Neural cell (in vitro differentiated cells): Measurements from ENCODE around the gene SPRR3. TPM values are rescaled to one million over a fixed set of nuclear protein-coding genes. Genes with fewer than 3 reads are reported as not detected.

Experiments
- H2AFZ ChIP-seq: fragments of 200-600, 300-800 bp; sonication (generic), shearing (Covaris generic); 2 replicates; pipeline ENCODE4 v1.6.0; 2014; ENCODE audit warnings: low read depth, mild to moderate bottlenecking, antibody characterized with exemption, low read length, moderate library complexity
- H3F3A ChIP-seq: fragments of 200-600 bp; shearing (Covaris generic); 2 replicates; pipeline ENCODE4 v1.6.1; 2016; ENCODE audit warnings: mild to moderate bottlenecking, moderate library complexity, mixed read lengths, antibody characterized with exemption, low read length; ENCODE audit not compliant: insufficient read depth, poor library complexity, severe bottlenecking
- H3K27ac ChIP-seq: fragments of 200-600, 300-800 bp; sonication (generic), shearing (Covaris generic); 2 replicates; pipeline ENCODE4 v1.5.1; 2014; ENCODE audit warnings: mild to moderate bottlenecking, low read length, moderate library complexity
- H3K27me3 ChIP-seq: fragments of 300-800, 200-600 bp; sonication (generic), shearing (Covaris generic); 2 replicates; pipeline ENCODE4 v1.6.0; 2014; ENCODE audit warnings: mild to moderate bottlenecking, low read depth, low read length, moderate library complexity; ENCODE audit not compliant: insufficient read depth
- H3K36me3 ChIP-seq: fragments of 300-800, 200-600 bp; sonication (generic), shearing (Covaris generic); 2 replicates; pipeline ENCODE4 v1.5.1; 2014; ENCODE audit warnings: mild to moderate bottlenecking, antibody characterized with exemption, low read length, moderate library complexity; ENCODE audit not compliant: insufficient read depth
- H3K4me2 ChIP-seq: fragments of 300-800, 200-600 bp; sonication (generic), shearing (Covaris generic); 2 replicates; pipeline ENCODE4 v1.6.0; 2014; ENCODE audit warnings: mild to moderate bottlenecking, low read length
- H3K4me3 ChIP-seq: fragments of 300-800, 200-600 bp; sonication (generic), shearing (Covaris generic); 2 replicates; pipeline ENCODE4 v1.5.1; 2014; ENCODE audit warnings: mild to moderate bottlenecking, low read length, moderate library complexity
- H3K79me2 ChIP-seq: fragments of 200-600 bp; shearing (Covaris generic); replicated peaks from 2 replicates; pipeline ENCODE4 v1.6.0; 2014; ENCODE audit warnings: mild to moderate bottlenecking, low read length, moderate library complexity; ENCODE audit not compliant: insufficient read depth
- H3K9ac ChIP-seq: fragments of 300-800, 200-600 bp; sonication (generic), shearing (Covaris generic); 2 replicates; pipeline ENCODE4 v1.6.1; 2016; ENCODE audit warnings: mild to moderate bottlenecking, low read length, mixed read lengths
- H3K9me2 ChIP-seq: fragments of 200-600 bp; shearing (Covaris generic); 2 replicates; pipeline ENCODE4 v1.6.1; 2016; ENCODE audit warnings: mild to moderate bottlenecking, low read length, mixed read lengths; ENCODE audit not compliant: insufficient read depth
- H3K9me3 ChIP-seq: fragments of 200-600, 300-800 bp; sonication (generic), shearing (Covaris generic); 2 replicates; pipeline ENCODE4 v1.6.1; 2016; ENCODE audit warnings: mild to moderate bottlenecking, mixed run types, low read length, moderate library complexity, mixed read lengths
- H4K20me1 ChIP-seq: fragments of 200-600 bp; shearing (Covaris generic); 2 replicates; pipeline ENCODE4 v1.6.1; 2016; ENCODE audit warnings: mild to moderate bottlenecking, mixed run types; ENCODE audit not compliant: insufficient read depth
- EP300 ChIP-seq: fragments of 450-650 bp; conservative IDR thresholded peaks from 2 replicates; pipeline ENCODE4 v1.6.1; 2014; ENCODE audit warnings: antibody characterized with exemption, mild to moderate bottlenecking, moderate library complexity; ENCODE audit not compliant: poor library complexity, severe bottlenecking
- EZH2 ChIP-seq: fragments of 200-600, 300-800 bp; shearing (Covaris generic), sonication (generic); IDR thresholded peaks from 2 replicates; pipeline ENCODE4 v1.6.1; 2014; ENCODE audit warnings: antibody characterized with exemption, low read length, borderline replicate concordance, mild to moderate bottlenecking; ENCODE audit not compliant: insufficient read depth, poor library complexity, severe bottlenecking
- MXI1 ChIP-seq: fragments of 450-650 bp; conservative IDR thresholded peaks from 2 replicates; pipeline ENCODE4 v1.6.1; 2014; ENCODE audit warnings: antibody characterized with exemption, mild to moderate bottlenecking; ENCODE audit not compliant: poor library complexity, severe bottlenecking
- POLR2AphosphoS5 ChIP-seq: IDR thresholded peaks from 2 replicates; pipeline ENCODE4 v1.6.1; 2012
- RAD21 ChIP-seq: fragments of 450-650 bp; conservative IDR thresholded peaks from 2 replicates; pipeline ENCODE4 v1.6.1; 2014; ENCODE audit warnings: antibody characterized with exemption, mild to moderate bottlenecking, moderate library complexity
- REST ChIP-seq: IDR thresholded peaks from 2 replicates; pipeline ENCODE4 v1.6.1; 2012; ENCODE audit warnings: borderline replicate concordance
- SMC3 ChIP-seq: fragments of 450-650 bp; conservative IDR thresholded peaks from 2 replicates; pipeline ENCODE4 v1.6.1; 2014; ENCODE audit warnings: antibody characterized with exemption, mild to moderate bottlenecking, moderate library complexity; ENCODE audit not compliant: poor library complexity
- TAF1 ChIP-seq: IDR thresholded peaks from 2 replicates; pipeline ENCODE4 v1.6.1; 2012; ENCODE audit warnings: low read depth
- polyA plus RNA-seq: library from polyadenylated mRNA; depleted of rRNA; stranded (reverse); fragments of >200 nt; gene quantifications from 2 replicates; pipeline ENCODE4 v1.2.3, GENCODE V29; 2014
- small RNA-seq, 3 experiments: library from RNA; depleted of rRNA; stranded (forward); fragments of <200 nt; gene quantifications; one replicate each; pipeline ENCODE3, GENCODE V24; 2012
- TF ChIP-seq, protein P1 (sequence below): fragments of 450-650 bp; IDR thresholded peaks from 2 replicates; pipeline ENCODE4 v1.5.1; 2014; ENCODE audit warnings: antibody characterized with exemption, mild to moderate bottlenecking, moderate library complexity; ENCODE audit not compliant: poor library complexity, severe bottlenecking

Gene SPRR3
- polyA plus RNA-seq, 1 donor from 2014 or later, result not detected

DNA sequence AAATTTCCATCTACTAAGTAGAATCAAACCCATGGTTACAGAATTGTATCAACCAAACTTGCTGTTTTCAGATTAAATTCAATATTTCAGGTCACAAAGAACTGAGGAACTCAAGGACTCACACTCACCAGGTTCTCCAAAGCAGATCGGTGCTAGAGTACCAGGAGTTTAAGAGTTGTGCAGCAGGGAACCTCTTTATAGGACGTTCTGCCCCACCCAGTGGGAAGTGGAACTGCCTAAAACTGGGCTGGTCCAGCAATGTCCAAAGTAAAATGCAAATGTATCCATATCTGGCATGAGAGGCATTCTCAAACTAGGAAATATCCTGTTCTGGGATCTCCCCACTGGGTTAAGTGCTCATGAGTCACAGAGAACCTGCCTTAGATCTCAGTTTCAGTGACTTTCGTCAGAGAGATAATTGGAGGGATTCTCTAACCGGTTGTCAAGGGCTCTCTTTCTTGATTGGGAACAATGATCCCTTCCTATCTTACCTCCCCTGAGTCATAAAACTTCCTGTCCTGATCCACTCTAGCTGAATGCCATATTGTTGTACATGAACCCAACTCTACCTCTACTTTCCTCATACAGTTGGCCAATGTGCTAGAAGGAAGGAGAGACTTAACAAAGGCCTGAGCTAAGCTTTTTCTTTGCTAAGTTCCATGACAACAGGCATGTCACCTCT, 39.5 kb downstream of the SPRR3 start, which contains the start of gene SPRR2D:
TSS of gene SPRR2D (minus strand) at position 171 of the 682 bp plus-strand sequence. CDS start 774 bp downstream, outside the sequence.
- Histone ChIP-seq H3F3A (no peaks in the 10 kb centered on the region), H3K27ac (no peak within 1 kb of the TSS), H3K36me3 (no peaks in the 10 kb centered on the region), H3K9me2 (no peaks in the 10 kb centered on the region), H3K9me3 (no peaks in the 10 kb centered on the region), H2AFZ (no peak within 1 kb of the TSS), H3K4me3 (no peak within 1 kb of the TSS), H3K79me2 (no peaks in the 10 kb centered on the region), H3K9ac (no peak within 1 kb of the TSS), H3K4me2 (no peak within 1 kb of the TSS), H3K27me3 (no peaks in the 10 kb centered on the region), H4K20me1 (no peaks in the 10 kb centered on the region)
- TF ChIP-seq, protein P1, sequence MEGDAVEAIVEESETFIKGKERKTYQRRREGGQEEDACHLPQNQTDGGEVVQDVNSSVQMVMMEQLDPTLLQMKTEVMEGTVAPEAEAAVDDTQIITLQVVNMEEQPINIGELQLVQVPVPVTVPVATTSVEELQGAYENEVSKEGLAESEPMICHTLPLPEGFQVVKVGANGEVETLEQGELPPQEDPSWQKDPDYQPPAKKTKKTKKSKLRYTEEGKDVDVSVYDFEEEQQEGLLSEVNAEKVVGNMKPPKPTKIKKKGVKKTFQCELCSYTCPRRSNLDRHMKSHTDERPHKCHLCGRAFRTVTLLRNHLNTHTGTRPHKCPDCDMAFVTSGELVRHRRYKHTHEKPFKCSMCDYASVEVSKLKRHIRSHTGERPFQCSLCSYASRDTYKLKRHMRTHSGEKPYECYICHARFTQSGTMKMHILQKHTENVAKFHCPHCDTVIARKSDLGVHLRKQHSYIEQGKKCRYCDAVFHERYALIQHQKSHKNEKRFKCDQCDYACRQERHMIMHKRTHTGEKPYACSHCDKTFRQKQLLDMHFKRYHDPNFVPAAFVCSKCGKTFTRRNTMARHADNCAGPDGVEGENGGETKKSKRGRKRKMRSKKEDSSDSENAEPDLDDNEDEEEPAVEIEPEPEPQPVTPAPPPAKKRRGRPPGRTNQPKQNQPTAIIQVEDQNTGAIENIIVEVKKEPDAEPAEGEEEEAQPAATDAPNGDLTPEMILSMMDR, result no peak
- no peak for TF ChIP-seq POLR2AphosphoS5
- no peak for TF ChIP-seq TAF1
- no peak for TF ChIP-seq SMC3
- no peak for TF ChIP-seq RAD21

DNA sequence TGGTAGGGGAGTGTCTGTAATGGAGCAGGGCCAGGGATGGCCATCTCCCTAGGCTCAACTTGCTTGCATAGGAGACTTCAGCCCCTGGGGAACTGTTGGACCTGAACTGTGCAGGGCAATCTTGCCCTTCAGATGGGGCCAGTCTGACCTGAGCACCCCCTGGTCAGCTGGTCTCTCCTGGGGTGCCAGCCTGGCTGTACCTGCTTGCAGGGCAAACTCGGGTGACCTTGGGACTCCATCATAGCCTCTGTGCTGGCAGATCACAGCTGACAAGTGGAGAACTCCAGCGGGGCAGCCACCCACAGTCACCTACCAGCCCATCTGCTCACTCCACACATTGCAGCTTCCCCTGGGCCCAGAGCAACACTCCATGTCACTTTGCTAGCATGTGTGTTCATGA, 47.7 kb downstream of the SPRR3 start:
- Histone ChIP-seq H3K4me2 (no peak overlapping the region), H3K36me3 (no peaks in the 10 kb centered on the region), H2AFZ (no peak overlapping the region), H3K79me2 (no peaks in the 10 kb centered on the region), H4K20me1 (no peaks in the 10 kb centered on the region), H3F3A (no peaks in the 10 kb centered on the region), H3K9ac (no peak overlapping the region), H3K9me2 (no peaks in the 10 kb centered on the region), H3K27ac (no peak overlapping the region), H3K4me3 (no peak overlapping the region), H3K9me3 (no peaks in the 10 kb centered on the region), H3K27me3 (no peaks in the 10 kb centered on the region)
- TF ChIP-seq, protein P1, result no peak
- TF ChIP-seq SMC3 (no peak), POLR2AphosphoS5 (no peak), MXI1 (no peak), EZH2 (no peak), TAF1 (no peak), RAD21 (no peak), EP300 (no peak), REST (no peak)

Small RNAs within 50 kb of the gene (small RNA-seq; reads per million reads assigned to genes)
- gene AL356867.1 (0 reads per million in 3 experiments), gene RF00322 (0 reads per million in 3 experiments), gene SPRR1A (0 reads per million in 3 experiments)

Other genes with a start within 250 kb of the SPRR3 start
- gene KPRP, start 243.7 kb upstream of the SPRR3 start, polyA plus RNA-seq, result not detected in 2 replicates
- gene LCE1F, start 226.6 kb upstream of the SPRR3 start, polyA plus RNA-seq, result not detected in 2 replicates
- not detected in 2 replicates for gene LCE1E, start 215.5 kb upstream of the SPRR3 start, polyA plus RNA-seq
- not detected in 2 replicates for gene LCE1D, start 205.0 kb upstream of the SPRR3 start, polyA plus RNA-seq
- not detected in 2 replicates for gene LCE1C, start 195.1 kb upstream of the SPRR3 start, polyA plus RNA-seq
- not detected in 2 replicates for gene LCE1B, start 189.8 kb upstream of the SPRR3 start, polyA plus RNA-seq
- gene LCE1A, start 174.3 kb upstream of the SPRR3 start, polyA plus RNA-seq, result not detected in 2 replicates
- gene LCE6A, start 158.9 kb upstream of the SPRR3 start, polyA plus RNA-seq, result not detected in 2 replicates
- not detected in 2 replicates for gene LCE7A, start 141.8 kb upstream of the SPRR3 start, polyA plus RNA-seq
- gene SMCP, start 123.4 kb upstream of the SPRR3 start, polyA plus RNA-seq, result not detected in 2 replicates
- gene IVL, start 93.2 kb upstream of the SPRR3 start, polyA plus RNA-seq, result not detected in 2 replicates
- gene SPRR5, start 54.5 kb upstream of the SPRR3 start, polyA plus RNA-seq, result not detected in 2 replicates
- not detected in 2 replicates for gene SPRR4, start 31.1 kb upstream of the SPRR3 start, polyA plus RNA-seq
- gene SPRR1A, start 17.7 kb upstream of the SPRR3 start, polyA plus RNA-seq, result not detected in 2 replicates
- not detected in 2 replicates for gene SPRR1B, start 29.5 kb downstream of the SPRR3 start, polyA plus RNA-seq
- not detected in 2 replicates for gene SPRR2D, start 39.4 kb downstream of the SPRR3 start, polyA plus RNA-seq
- not detected in 2 replicates for gene SPRR2A, start 55.8 kb downstream of the SPRR3 start, polyA plus RNA-seq
- not detected in 2 replicates for gene SPRR2B, start 69.9 kb downstream of the SPRR3 start, polyA plus RNA-seq
- gene SPRR2E, start 92.8 kb downstream of the SPRR3 start, polyA plus RNA-seq, result not detected in 2 replicates
- gene SPRR2F, start 111.8 kb downstream of the SPRR3 start, polyA plus RNA-seq, result not detected in 2 replicates
- not detected in 2 replicates for gene SPRR2G, start 149.1 kb downstream of the SPRR3 start, polyA plus RNA-seq
- not detected in 2 replicates for gene LELP1, start 201.7 kb downstream of the SPRR3 start, polyA plus RNA-seq
- gene PRR9, start 215.8 kb downstream of the SPRR3 start, polyA plus RNA-seq, result not detected in 2 replicates